Measurements from ENCODE around the gene VMP1.

GRCh38 chr17:59702304-59702703 lies 5.2 kb upstream of the VMP1 start:
- no peak for TF ChIP-seq MAX (IDR thresholded peaks at IDR 0.05)
- no peak for TF ChIP-seq TAF1 (IDR thresholded peaks at IDR 0.05; ENCODE audit: low read depth)
- TF ChIP-seq YY1 (IDR thresholded peaks at IDR 0.05; ENCODE audit: low read depth) = no peak
- TF ChIP-seq EP300 (IDR thresholded peaks at IDR 0.05; ENCODE audit: borderline replicate concordance) = no peak
- TF ChIP-seq TCF12 (IDR thresholded peaks at IDR 0.05; ENCODE audit: low read depth) = no peak
- no peak for TF ChIP-seq ZBTB7A (IDR thresholded peaks at IDR 0.05; ENCODE audit: low read depth)
- no peak for TF ChIP-seq REST (IDR thresholded peaks at IDR 0.05; ENCODE audit: low read depth)
- TF ChIP-seq RAD21 (IDR thresholded peaks at IDR 0.05; ENCODE audit: low read depth) = no peak
- TF ChIP-seq CEBPB (IDR thresholded peaks at IDR 0.05) = no peak
